OCI-LY7 (cell line): ENCODE measurements around the gene SH3PXD2A.
"Not testable (repeated sequence)": the region's sequence is repeated elsewhere in the genome, so short reads cannot be mapped to it uniquely, and the experiment has no call there.

Source experiments
- EZH2phosphoT487 ChIP-seq: fragments of 200-600 bp; sonication (generic); IDR thresholded peaks from 2 replicates; pipeline ENCODE4 v1.6.1; 2018; ENCODE audit warnings: low read depth, borderline replicate concordance, mild to moderate bottlenecking, mixed run types, antibody characterized with exemption, low read length, moderate library complexity, mixed read lengths
- TF ChIP-seq, protein P1 (sequence below): fragments of 200-600 bp; sonication (generic); conservative IDR thresholded peaks from 2 replicates; pipeline ENCODE4 v1.5.1; 2014; ENCODE audit warnings: mild to moderate bottlenecking, antibody characterized with exemption, low read length, moderate library complexity, mixed read lengths

DNA sequence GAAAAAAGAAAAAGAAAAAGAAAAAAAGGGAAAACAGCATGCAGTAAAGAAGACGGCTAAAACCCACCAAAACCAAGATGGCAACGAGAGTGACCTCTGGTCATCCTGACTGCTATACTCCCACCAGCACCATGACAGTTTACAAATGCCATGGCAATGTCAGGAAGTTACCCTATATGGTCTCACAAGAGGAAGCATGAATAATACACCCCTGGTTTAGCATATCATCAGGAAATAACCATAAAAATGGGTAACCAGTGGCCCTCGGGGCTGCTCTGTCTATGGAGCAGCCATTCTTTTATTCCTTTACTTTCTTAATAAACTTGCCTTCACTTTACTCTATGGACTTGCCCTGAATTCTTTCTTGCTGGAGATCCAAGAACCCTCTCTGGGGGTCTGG is 10.0 kb downstream of the SH3PXD2A start:
- TF ChIP-seq, protein P1, sequence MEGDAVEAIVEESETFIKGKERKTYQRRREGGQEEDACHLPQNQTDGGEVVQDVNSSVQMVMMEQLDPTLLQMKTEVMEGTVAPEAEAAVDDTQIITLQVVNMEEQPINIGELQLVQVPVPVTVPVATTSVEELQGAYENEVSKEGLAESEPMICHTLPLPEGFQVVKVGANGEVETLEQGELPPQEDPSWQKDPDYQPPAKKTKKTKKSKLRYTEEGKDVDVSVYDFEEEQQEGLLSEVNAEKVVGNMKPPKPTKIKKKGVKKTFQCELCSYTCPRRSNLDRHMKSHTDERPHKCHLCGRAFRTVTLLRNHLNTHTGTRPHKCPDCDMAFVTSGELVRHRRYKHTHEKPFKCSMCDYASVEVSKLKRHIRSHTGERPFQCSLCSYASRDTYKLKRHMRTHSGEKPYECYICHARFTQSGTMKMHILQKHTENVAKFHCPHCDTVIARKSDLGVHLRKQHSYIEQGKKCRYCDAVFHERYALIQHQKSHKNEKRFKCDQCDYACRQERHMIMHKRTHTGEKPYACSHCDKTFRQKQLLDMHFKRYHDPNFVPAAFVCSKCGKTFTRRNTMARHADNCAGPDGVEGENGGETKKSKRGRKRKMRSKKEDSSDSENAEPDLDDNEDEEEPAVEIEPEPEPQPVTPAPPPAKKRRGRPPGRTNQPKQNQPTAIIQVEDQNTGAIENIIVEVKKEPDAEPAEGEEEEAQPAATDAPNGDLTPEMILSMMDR, result not testable (repeated sequence)
- not testable (repeated sequence) for TF ChIP-seq EZH2phosphoT487
